Measurements from ENCODE around the gene DEFB123.

DEFB123 gene

DNA sequence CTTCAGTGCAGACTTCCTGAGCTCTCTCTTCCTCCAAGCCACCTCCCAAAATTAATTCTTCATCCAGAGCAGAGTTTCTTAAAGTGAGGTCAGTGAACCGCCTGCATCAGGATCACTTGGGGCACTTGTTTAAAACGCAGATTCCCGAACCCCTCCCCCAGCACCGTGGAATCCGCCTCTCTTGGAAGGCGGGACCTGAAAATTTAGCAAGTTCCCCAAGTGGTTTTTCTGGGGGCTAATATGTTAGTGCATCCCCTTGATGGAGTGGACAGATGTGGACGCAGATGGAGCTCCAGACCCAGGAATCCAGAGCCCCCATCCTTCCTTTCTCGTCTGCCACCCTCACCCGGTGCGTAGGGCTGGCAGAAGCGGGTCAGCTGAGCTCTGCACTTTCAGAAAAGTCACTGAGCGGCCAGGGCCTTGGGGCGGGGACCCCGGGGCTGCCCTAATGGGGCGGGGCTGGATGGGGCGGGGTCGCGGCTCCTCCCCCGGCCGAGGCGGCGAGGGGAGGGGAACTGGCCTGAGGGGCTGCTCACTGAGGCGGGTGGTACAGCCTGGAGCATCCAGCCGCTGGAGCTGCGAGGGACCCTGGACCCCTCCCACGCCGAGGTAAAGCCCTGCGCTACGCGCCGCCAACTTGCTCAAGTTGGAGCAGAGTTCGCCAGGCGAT is 34.5 kb downstream of the DEFB123 start, which contains the start of the genes DEFB124 and REM1:
DEFB124 (minus strand) TSS at position 370 of the 670 bp plus-strand sequence. CDS start 2,114 bp downstream, outside the sequence.
REM1 (plus strand) TSS at position 531 of the 670 bp plus-strand sequence. CDS start 1,158 bp downstream, outside the sequence.
- no peak for DNase-seq

GRCh38 chr20:31475472-31476293 is 35.3 kb downstream of the DEFB123 start:
- DNase-seq = peak; percentile 21

DNA sequence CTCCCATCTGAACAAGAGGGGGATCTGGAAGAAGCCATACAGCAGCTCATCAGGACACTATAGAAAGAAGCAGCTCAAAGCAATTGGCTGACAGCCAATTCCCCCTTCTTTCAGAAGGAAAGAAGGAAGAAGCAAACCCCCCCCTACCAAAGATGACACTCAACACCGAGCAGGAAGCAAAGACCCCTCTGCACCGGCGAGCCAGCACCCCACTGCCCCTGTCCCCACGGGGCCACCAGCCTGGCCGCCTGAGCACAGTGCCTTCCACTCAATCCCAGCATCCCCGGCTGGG is 35.8 kb downstream of the DEFB123 start:
- no peak for DNase-seq

DNA sequence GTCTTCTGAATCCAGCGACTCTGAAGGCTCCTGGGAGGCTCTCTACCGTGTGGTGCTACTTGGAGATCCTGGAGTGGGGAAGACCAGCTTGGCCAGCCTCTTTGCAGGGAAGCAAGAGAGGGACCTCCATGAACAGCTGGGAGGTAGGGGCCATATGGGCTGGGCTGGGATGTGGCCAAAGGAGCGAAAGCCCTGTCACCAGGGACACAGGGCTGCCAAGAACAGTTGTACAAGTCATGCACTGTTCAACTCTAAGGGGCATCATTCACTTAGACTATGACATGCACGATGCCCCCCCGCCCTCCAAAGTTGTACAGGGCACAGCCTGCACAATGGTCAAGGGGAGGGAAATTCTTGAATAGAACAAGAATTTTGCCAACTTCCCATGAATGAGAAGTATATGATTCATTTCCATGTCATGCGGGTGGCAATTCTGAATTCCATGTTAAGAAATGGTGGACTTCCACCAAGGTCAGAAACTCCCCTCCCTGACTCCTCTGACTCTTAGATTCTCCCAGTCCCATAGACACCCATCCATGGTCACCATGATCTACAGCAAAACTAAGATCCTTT is 36.3 kb downstream of the DEFB123 start:
- DNase-seq = no peak

DNA sequence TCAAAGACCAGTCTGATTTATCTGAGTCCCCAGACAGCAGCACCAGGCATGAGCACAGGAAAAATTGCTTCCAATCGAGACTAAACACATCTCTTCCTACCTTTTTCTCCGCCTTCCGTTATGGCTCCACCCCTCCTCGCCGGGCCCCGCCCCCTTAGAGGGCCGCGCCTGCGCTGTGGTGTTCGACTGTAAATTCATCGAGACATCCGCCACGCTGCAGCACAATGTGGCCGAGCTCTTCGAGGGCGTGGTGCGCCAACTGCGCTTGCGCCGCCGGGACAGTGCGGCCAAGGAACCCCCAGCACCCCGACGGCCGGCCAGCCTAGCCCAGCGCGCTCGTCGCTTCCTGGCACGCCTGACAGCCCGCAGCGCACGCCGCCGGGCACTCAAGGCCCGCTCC is 43.6 kb downstream of the DEFB123 start:
- peak; percentile 25 for DNase-seq

GRCh38 chr20:31485450-31486339 is 45.3 kb downstream of the DEFB123 start:
- DNase-seq = no peak

- no peak for DNase-seq
These were observed 47.7 kb downstream of the DEFB123 start for GRCh38 chr20:31488115-31488514.

DNA sequence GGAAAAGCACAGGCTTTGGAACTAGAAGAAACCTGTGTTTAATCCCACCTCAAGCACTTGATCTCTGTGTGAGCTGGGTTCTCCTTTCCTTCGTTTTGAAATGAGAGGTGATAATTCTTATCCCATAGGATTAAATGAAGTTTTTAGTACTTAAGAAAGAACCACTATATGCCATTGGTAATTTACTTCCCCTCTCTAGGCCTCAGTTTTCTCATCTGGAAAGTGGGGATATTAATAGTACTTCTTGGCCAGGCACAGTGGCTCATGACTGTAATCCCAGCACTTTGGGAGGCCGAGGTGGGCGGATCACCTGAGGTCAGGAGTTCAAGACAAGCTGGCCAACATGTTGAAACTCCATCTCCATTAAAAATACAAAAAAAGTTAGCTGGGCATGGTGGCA is 48.7 kb downstream of the DEFB123 start:
- no peak for DNase-seq

DNA sequence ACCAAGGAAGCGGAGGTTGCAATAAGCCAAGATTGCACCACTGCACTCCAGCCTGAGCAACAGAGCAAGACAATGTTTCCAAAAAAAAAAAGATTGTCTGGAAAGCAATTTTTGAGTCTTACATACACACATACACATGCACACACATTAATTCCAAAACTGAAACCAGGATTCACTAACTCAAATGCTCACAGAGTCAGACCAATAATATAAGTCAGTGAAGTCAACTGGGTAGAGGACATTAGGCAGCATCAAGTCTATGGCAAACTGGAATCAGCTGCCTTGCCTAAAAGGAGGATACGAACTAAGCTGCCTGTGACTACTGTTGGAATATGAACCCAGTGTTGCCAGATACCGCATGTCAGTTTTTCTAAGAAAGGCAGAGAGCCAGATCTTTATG is 50.3 kb downstream of the DEFB123 start:
- no peak for DNase-seq

GRCh38 chr20:31494131-31494530 is 53.7 kb downstream of the DEFB123 start:
- DNase-seq = no peak

GRCh38 chr20:31496761-31497295 is 56.4 kb downstream of the DEFB123 start:
- no peak for DNase-seq

- DNase-seq = no peak
These were observed 57.6 kb downstream of the DEFB123 start for GRCh38 chr20:31497838-31498540.

Data from retina (tissue), 1 donor.